A673 (cell line): Measurements from ENCODE around the gene BFAR. TPM values are rescaled to one million over a fixed set of nuclear protein-coding genes. Genes with fewer than 3 reads are reported as not detected.

Experiments
- BruUV-seq: library from RNA; stranded (reverse); fragments of 400-500 nt; replicated peaks from 2 replicates; lab custom pipeline; 2021; lab: Mats Ljungman, UMichigan
- CTCF ChIA-PET: fragments of 300-600 bp; sonication (Branson Sonifier 250); formaldehyde crosslinking; loops from one replicate; lab custom pipeline; 2022; ENCODE audit warnings: antibody characterized with exemption; lab: Charles Lee
- POLR2A ChIA-PET: fragments of 300-600 bp; sonication (Branson Sonifier 250); formaldehyde crosslinking; loops from one replicate; lab custom pipeline; 2022; ENCODE audit warnings: antibody characterized with exemption; ENCODE audit not compliant: low non-redundant PET; lab: Charles Lee
- DNase-seq: peaks from one replicate; pipeline ENCODE4 v3.0.0-alpha.2; 2015; ENCODE audit warnings: low spot score
- H3K27ac ChIP-seq: fragments of 200-600 bp; sonication (generic); 2 replicates; pipeline ENCODE4 v1.5.1; 2016; ENCODE audit warnings: mixed run types, low read depth, mild to moderate bottlenecking, mixed read lengths, antibody characterized with exemption, low read length; ENCODE audit not compliant: poor library complexity, severe bottlenecking
- H3K27me3 ChIP-seq: fragments of 200-600 bp; sonication (generic); replicated peaks from 2 replicates; pipeline ENCODE4 v1.6.1; 2017; ENCODE audit warnings: mixed run types, low read depth, mild to moderate bottlenecking, mixed read lengths, antibody characterized with exemption, low read length; ENCODE audit not compliant: insufficient read depth, poor library complexity
- H3K36me3 ChIP-seq: fragments of 200-600 bp; sonication (generic); 2 replicates; pipeline ENCODE4 v1.6.1; 2016; ENCODE audit warnings: mixed run types, mild to moderate bottlenecking, mixed read lengths, antibody characterized with exemption, low read length; ENCODE audit not compliant: insufficient read depth, poor library complexity, severe bottlenecking
- H3K4me1 ChIP-seq: fragments of 200-600 bp; sonication (generic); 2 replicates; pipeline ENCODE4 v1.6.1; 2017; ENCODE audit warnings: mixed run types, mild to moderate bottlenecking, mixed read lengths, antibody characterized with exemption, low read length; ENCODE audit not compliant: insufficient read depth, poor library complexity, severe bottlenecking
- H3K4me3 ChIP-seq: fragments of 200-600 bp; sonication (generic); 2 replicates; pipeline ENCODE4 v1.5.1; 2016; ENCODE audit warnings: low read depth, mixed run types, mild to moderate bottlenecking, mixed read lengths, low read length; ENCODE audit not compliant: poor library complexity, severe bottlenecking
- H3K9me3 ChIP-seq: fragments of 200-600 bp; sonication (generic); 2 replicates; pipeline ENCODE4 v1.6.1; 2016; ENCODE audit warnings: mixed run types, low read depth, mild to moderate bottlenecking, mixed read lengths, antibody characterized with exemption, low read length; ENCODE audit not compliant: poor library complexity, severe bottlenecking
- CTCF ChIP-seq: fragments of 300-800, 200-600 bp; sonication (generic); conservative IDR thresholded peaks from 2 replicates; pipeline ENCODE4 v1.5.1; 2017; ENCODE audit warnings: low read depth, mild to moderate bottlenecking, antibody characterized with exemption, low read length, moderate library complexity, mixed read lengths
- EZH2 ChIP-seq: fragments of 200-600 bp; sonication (generic); IDR thresholded peaks from 2 replicates; pipeline ENCODE4 v1.6.1; 2017; ENCODE audit warnings: borderline replicate concordance, low read depth, mild to moderate bottlenecking, mixed read lengths, antibody characterized with exemption, low read length; ENCODE audit not compliant: poor library complexity, severe bottlenecking
- intact Hi-C: fragments of 100-400 bp; cut with micrococcal nuclease; formaldehyde crosslinking; loops from one replicate; pipeline ENCODE4 v1.10.0; 2022; ENCODE audit not compliant: unreplicated experiment
- total RNA-seq: library from RNA; stranded (reverse); gene quantifications from 2 replicates; pipeline ENCODE4 v1.2.3, GENCODE V29; 2021

Gene BFAR
- total RNA-seq, 1 experiment from 2014 or later, result 58.5 TPM

- Histone ChIP-seq H3K4me1 (no peaks in the 10 kb centered on the region), H3K9me3 (no peaks in the 10 kb centered on the region), H3K4me3 (no peak overlapping the region), H3K36me3 (peaks cover 29% of the 10 kb centered on the region), H3K27ac (no peak overlapping the region), H3K27me3 (no peaks in the 10 kb centered on the region)
- no peak for TF ChIP-seq EZH2
- TF ChIP-seq CTCF, result peak; percentile 61
- BruUV-seq, result no TSS peak
- DNase-seq, result peak; percentile 30
- ChIA-PET CTCF (no interaction called here), POLR2A (no interaction called here)
- intact Hi-C loops, result loop anchor here (5.0 kb wide), 1 partner anchor 348 kb away; no protein-coding TSS in a partner anchor
These were observed 32.6 kb upstream of the BFAR start for GRCh38 chr16:14600164-14600563.

- no peaks in the 10 kb centered on the region for H3K27me3 ChIP-seq
- intact Hi-C loops, result loop anchor here (5.0 kb wide), 1 partner anchor 350 kb away; no protein-coding TSS in a partner anchor
- no peaks in the 10 kb centered on the region for H3K9me3 ChIP-seq
- BruUV-seq, result no TSS peak
- no peaks in the 10 kb centered on the region for H3K4me1 ChIP-seq
- H3K4me3 ChIP-seq, result no peak overlapping the region
- no peak overlapping the region for H3K27ac ChIP-seq
- POLR2A ChIA-PET, result no interaction called here
- CTCF ChIA-PET, result no interaction called here
- DNase-seq, result no peak
- TF ChIP-seq EZH2 (no peak), CTCF (no peak)
- peaks cover 51% of the 10 kb centered on the region for H3K36me3 ChIP-seq
These were observed 30.2 kb upstream of the BFAR start for GRCh38 chr16:14602443-14602963.

- Histone ChIP-seq H3K36me3 (peaks cover 62% of the 10 kb centered on the region), H3K27me3 (no peaks in the 10 kb centered on the region), H3K4me1 (peaks cover 14% of the 10 kb centered on the region), H3K27ac (no peak overlapping the region), H3K9me3 (no peaks in the 10 kb centered on the region), H3K4me3 (no peak overlapping the region)
- ChIA-PET CTCF (no interaction called here), POLR2A (interaction anchor here (0.7 kb wide), 1 partner anchor 321 kb away, joined by 6 read pairs; no protein-coding TSS in a partner anchor)
- TF ChIP-seq EZH2 (no peak), CTCF (no peak)
- intact Hi-C loops, result no loop called here
- BruUV-seq, result no TSS peak
- DNase-seq, result no peak
These were observed 26.6 kb upstream of the BFAR start for GRCh38 chr16:14606102-14606501.
